ENCODE measurements around the gene NBPF1.
A peak's percentile ranks its signal among the peaks of the same experiment; 100 is the strongest.
"Not testable (repeated sequence)": the region's sequence is repeated elsewhere in the genome, so short reads cannot be mapped to it uniquely, and the experiment has no call there.

The NBPF1 gene

GRCh38 chr1:16520435-16521287, 92.7 kb downstream of the NBPF1 start:
- not testable (repeated sequence) for DNase-seq (ENCODE audit: low read depth, low spot score); H3K27ac ChIP-seq

GRCh38 chr1:16519255-16519951, 94.0 kb downstream of the NBPF1 start:
- not testable (repeated sequence) for DNase-seq (ENCODE audit: low read depth, low spot score); H3K27ac ChIP-seq

GRCh38 chr1:16518913-16519254, 94.5 kb downstream of the NBPF1 start:
- H3K27ac ChIP-seq; DNase-seq (ENCODE audit: low read depth, low spot score): not testable (repeated sequence)

DNA sequence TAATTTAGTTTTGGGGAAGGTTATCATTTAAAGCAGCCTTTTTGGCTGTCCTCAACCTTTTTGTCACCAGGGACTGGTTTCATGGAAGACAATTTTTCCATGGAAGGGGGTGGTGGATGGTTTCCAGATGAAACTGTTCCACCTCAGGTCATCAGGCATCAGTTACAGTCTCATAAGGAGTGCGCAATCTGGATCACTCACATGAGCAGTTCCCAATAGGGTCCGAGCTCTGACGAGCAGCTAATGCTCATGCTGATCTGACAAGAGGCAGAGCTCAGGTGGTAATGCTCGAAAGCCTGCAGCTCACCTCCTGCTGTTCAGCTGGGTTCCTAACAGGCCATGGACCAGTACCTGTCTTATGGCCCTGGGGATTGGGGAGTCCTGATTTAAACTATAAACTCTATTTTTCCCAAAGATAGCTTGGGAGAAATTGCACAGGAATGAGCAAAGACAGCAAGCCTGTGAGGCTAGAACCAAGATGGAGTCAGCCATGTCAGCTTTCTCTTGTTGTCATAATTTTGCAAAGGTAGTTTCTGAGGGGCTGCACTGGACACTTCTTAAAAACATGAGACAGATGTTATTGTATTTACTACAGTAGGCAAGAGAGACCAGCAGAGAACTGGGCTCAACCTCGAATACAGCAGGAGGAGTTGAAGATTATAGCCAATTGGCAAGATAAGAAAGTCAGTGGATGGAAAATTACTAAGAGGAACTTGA, 96.5 kb downstream of the NBPF1 start:
- H3K27ac ChIP-seq = not testable (repeated sequence)

DNA sequence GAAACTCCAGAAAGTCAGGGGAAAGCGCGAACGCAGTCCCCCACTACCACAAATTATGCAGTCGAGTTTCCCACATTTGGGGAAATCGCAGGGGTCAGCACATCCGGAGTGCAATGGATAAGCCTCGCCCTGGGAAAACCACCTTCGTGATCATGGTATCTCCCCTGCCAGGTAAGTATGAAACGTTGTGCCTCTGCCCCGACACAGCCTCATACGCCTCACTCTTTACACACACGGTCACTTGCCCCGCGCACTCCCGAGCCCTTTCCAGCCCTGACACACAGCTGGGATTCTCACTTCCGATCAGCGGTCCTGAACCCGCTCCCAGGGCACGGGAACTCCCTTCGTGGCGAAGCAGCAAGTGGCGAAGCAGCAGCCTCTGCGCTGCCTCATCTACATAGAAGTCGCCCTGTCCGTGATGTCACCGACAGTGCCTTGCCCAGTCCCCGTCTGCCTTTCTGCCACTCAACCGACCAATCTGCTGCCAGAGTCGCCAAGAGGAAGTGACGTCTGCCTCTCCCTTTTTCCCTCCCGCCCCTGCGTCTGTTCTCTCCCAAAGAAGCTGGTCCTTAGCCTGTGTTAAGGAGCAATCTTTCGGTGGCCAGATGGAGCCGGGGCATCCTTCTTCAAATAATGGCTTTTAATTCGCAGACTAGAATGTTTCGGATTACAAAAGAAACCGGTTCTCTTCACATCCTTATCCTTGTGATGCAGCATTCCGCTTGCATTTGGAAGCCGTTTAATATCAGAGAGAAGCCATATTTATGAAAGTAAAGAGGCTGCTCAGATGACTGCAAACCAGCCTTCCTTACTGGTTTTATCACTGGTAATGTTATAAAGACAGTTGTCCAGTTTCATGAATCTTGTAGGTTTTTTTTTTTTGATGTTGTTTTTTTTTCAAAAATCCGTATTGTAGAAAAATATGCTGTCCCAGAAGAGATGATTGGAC, 99.0 kb downstream of the NBPF1 start, which contains the start of gene RNU1-1:
Gene RNU1-1, minus strand, starts transcription at position 179 of the 949 bp plus-strand sequence.
- peak within 1 kb of the TSS; percentile 57 for H3K27ac ChIP-seq
- DNase-seq (ENCODE audit: low read depth, low spot score) = peak; percentile 59

More for the DNA sequence above, 96.5 kb downstream of the NBPF1 start:
- not testable (repeated sequence) for DNase-seq (ENCODE audit: low read depth, low spot score)

GRCh38 chr1:16513412-16514106, 99.8 kb downstream of the NBPF1 start:
- peak; percentile 99 for DNase-seq (ENCODE audit: low read depth, low spot score)
- peak overlapping the region; percentile 29 for H3K27ac ChIP-seq

DNA sequence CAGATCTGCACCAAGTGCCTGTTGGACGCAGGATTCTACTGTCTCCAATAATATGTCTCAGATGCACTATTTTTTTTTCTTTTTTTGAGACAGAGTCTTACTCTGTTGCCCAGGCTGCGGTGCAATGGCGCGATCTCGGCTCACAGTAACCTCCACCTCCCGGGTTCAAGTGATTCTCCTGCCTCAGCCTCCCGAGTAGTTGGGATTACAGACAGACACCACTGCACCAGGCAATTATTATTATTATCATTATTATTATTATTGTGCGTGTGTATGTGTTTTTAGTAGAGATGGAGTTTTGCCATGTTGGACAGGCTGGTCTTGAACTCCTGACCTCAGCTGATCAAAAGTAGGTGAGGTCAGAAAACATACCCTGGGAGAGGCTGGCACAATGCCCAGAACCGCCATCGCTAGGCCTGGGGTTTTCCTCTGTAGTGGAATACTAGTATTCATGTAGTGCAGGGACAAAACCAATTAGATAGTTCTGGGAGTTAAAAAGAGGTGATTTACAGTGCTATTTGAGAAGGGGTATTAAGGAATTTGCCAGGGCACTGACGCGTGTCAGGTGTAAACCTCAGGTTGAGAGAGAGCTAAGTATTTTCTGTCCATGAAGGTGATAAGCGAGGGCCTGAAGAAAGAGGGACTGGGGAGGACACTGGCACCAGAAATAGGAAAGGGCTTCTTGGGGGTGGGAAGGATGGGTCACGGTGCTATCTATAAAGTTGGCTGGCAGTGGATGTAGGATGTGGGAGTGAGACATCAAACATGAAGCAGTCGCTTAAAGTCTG, 100.5 kb downstream of the NBPF1 start:
- DNase-seq (ENCODE audit: low read depth, low spot score) = not testable (repeated sequence)
- H3K27ac ChIP-seq = peak overlapping the region; percentile 29
